GM21723 (cell line): ENCODE results near the gene TMEM141.
"Not testable (repeated sequence)": the region's sequence is repeated elsewhere in the genome, so short reads cannot be mapped to it uniquely, and the experiment has no call there.

Source experiments
- ATAC-seq: cut with Tn5 transposase; IDR thresholded peaks from one replicate; pipeline ENCODE4 v1.9.1; 2021; ENCODE audit warnings: mild to moderate bottlenecking, moderate library complexity; ENCODE audit not compliant: unreplicated experiment

TMEM141 gene

GRCh38 chr9:136773386-136774044 is 17.6 kb upstream of the TMEM141 start:
- no peak for ATAC-seq

GRCh38 chr9:136774416-136775045 is 16.6 kb upstream of the TMEM141 start:
- ATAC-seq: no peak

- ATAC-seq: no peak
Observed at GRCh38 chr9:136775191-136775590, 16.0 kb upstream of the TMEM141 start.

- ATAC-seq: no peak
Observed at GRCh38 chr9:136776947-136777346, 14.2 kb upstream of the TMEM141 start.

- no peak for ATAC-seq
Observed at GRCh38 chr9:136777359-136777758, 13.8 kb upstream of the TMEM141 start.

GRCh38 chr9:136779808-136780207 is 11.3 kb upstream of the TMEM141 start:
- ATAC-seq: no peak

- no peak for ATAC-seq
Observed at GRCh38 chr9:136782452-136782851, 8.7 kb upstream of the TMEM141 start.

- no peak for ATAC-seq
Observed at GRCh38 chr9:136784249-136784996, 6.7 kb upstream of the TMEM141 start.

- ATAC-seq: no peak
Observed at GRCh38 chr9:136784997-136785361, 6.2 kb upstream of the TMEM141 start.

GRCh38 chr9:136785565-136786355 is 5.4 kb upstream of the TMEM141 start:
- ATAC-seq: not testable (repeated sequence)

- ATAC-seq: no peak
Observed at GRCh38 chr9:136786451-136786850, 4.7 kb upstream of the TMEM141 start.

GRCh38 chr9:136786983-136787382 is 4.2 kb upstream of the TMEM141 start:
- not testable (repeated sequence) for ATAC-seq

- no peak for ATAC-seq
Observed at GRCh38 chr9:136787690-136788400, 3.3 kb upstream of the TMEM141 start.

GRCh38 chr9:136788644-136789522 is 2.3 kb upstream of the TMEM141 start:
- ATAC-seq: not testable (repeated sequence)

- no peak for ATAC-seq
Observed at GRCh38 chr9:136789523-136789937, 1.6 kb upstream of the TMEM141 start.

- ATAC-seq: peak; percentile 29
Observed at GRCh38 chr9:136791516-136792276, 552 bp downstream of the TMEM141 start.

- ATAC-seq: no peak
Observed at GRCh38 chr9:136792321-136793085, 1.4 kb downstream of the TMEM141 start.
